Neuron (in vitro differentiated cells): ENCODE measurements around the gene ETFDH.
A peak's percentile ranks its signal among the peaks of the same experiment; 100 is the strongest.
"Not testable (repeated sequence)": the region's sequence is repeated elsewhere in the genome, so short reads cannot be mapped to it uniquely, and the experiment has no call there.

Experiments
- H2AFZ ChIP-seq: one replicate; pipeline ENCODE4 v1.6.1; 2013; ENCODE audit warnings: low read depth, mild to moderate bottlenecking, inconsistent platforms, low read length, moderate library complexity
- H3K27me3 ChIP-seq: one replicate; pipeline ENCODE4 v1.6.1; 2013; ENCODE audit warnings: low read length; ENCODE audit not compliant: insufficient read depth
- H3K36me3 ChIP-seq: one replicate; pipeline ENCODE4 v1.6.1; 2013; ENCODE audit warnings: low read length; ENCODE audit not compliant: insufficient read depth
- H3K4me1 ChIP-seq: one replicate; pipeline ENCODE4 v1.6.1; 2013; ENCODE audit warnings: low read length; ENCODE audit not compliant: insufficient read depth
- H3K4me3 ChIP-seq: 2 replicates; pipeline ENCODE4 v1.5.1; 2013; ENCODE audit warnings: mild to moderate bottlenecking, low read length, moderate library complexity
- H3K9me3 ChIP-seq: one replicate; pipeline ENCODE4 v1.6.1; 2013; ENCODE audit warnings: low read length

The ETFDH gene

DNA sequence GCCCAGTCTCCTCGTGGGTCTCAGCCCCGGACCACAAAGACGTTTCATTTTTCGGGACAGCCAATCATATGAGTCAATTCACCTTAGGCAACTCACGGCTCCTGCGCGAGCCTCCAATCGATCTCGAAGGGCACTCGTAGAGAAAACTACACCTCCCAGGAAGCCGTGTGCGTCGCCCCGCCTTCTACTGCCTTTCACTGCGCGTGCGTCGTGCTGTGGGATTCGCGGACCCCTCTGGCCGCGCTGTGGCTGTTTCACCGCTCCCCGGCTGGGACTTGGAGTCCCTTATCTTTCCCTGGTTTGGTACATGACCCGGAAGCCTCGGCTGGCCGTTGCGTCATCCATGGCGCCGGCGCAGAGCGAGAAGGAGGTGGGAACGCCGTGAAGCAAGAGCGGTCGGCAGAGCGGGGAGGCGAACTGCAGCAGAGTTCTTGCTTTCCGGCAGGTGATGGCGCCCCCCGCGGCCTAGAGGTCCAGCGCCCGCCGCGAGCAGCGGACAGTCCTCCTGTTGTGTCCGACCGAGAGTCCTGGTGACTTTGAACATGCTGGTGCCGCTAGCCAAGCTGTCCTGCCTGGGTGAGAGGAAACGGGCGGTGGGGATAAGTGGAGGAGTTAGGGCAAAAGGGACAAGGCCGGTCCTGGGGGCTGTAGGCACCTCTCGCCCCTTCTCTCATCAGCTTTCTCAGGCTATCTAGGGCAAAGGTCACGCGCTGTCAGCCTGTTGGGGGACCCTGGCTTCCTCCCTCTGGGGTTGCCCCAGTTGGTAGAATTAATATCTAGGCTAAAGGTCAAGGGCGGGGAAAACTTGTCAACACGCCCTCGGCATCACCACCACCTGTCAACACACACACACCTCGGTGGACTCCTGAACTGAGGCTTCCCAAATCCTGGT lies at the start of gene ETFDH:
Gene ETFDH, plus strand, starts transcription at position 382 of the 892 bp plus-strand sequence. Its CDS starts 161 bp downstream, at position 543.
- Histone ChIP-seq H2AFZ (peak within 1 kb of the TSS; percentile 56), H3K4me1 (peaks cover 7% of the 10 kb centered on the region), H3K4me3 (peak within 1 kb of the TSS; percentile 75), H3K27me3 (no peaks in the 10 kb centered on the region), H3K36me3 (peaks cover 9% of the 10 kb centered on the region), H3K9me3 (no peaks in the 10 kb centered on the region)

DNA sequence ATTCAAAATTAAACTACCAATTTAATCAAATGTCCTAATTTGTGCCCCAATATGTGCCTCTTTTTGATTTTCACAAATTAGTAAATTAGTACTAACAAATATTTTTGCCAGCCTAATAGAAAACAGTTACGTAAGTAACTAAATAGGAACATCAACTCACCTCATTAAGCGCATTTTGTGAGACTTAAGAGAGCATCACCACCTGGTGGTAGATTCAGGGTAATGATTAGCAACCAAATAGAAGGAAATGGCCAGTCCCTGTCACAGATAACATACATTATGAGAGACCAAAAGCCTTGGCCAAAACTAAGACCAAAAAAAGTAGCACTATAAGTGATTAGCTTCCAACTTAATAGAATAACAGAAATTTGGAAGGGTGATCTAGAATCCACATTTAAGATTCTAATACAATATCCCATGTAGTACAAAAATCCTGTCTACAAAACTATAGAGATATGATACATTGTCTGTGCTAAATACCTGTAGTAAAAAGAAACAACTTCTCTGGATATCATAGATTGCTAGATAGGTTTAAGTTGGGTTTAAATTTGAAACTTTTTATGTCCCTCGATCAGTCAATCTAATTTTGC lies 47.1 kb upstream of the ETFDH start:
- H3K27me3 ChIP-seq, result no peaks in the 10 kb centered on the region
- no peaks in the 10 kb centered on the region for H3K9me3 ChIP-seq
- H2AFZ ChIP-seq, result no peak overlapping the region

DNA sequence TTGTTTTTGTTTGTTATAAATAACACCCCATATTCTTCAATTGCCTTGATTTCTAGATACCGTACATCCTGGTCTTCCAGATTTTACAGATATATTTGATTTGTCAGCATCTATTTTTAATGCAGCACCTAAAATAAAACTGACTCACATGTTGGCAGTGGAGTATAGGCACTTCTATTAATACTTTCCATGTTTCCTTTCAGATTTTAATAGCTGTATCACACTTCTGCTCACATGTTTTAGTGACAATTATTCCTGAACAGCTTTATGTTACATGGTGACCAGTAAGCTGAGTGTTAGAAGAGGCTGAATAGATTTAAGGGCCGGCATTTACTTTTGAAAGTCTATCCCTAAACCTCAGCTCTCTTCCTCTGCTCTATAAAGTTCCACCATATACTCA lies 46.6 kb upstream of the ETFDH start:
- no peaks in the 10 kb centered on the region for H3K27me3 ChIP-seq
- no peaks in the 10 kb centered on the region for H3K36me3 ChIP-seq
- H2AFZ ChIP-seq, result no peak overlapping the region
- H3K9me3 ChIP-seq, result no peaks in the 10 kb centered on the region
- no peaks in the 10 kb centered on the region for H3K4me1 ChIP-seq
- no peak overlapping the region for H3K4me3 ChIP-seq

More for the DNA sequence above, 47.1 kb upstream of the ETFDH start:
- Histone ChIP-seq H3K36me3 (no peaks in the 10 kb centered on the region), H3K4me1 (no peaks in the 10 kb centered on the region), H3K4me3 (no peak overlapping the region)

DNA sequence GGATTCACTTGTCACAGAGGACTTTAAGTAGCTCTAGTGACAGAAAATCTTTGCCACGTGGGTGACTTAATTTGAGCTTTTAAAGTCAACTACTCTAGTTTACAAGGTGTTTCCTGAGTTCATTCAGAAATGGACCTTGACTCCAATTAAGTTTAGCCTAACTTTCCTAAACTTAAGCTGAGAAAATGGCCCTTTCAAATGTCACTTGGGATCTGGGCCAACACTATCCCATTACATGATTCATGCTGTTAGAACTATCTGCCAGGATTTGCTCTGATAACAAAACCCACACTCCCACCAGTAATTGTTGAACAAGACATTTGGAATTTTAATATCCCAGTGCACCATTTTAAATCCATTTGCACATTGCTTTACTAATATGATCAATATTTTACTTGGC lies 41.2 kb upstream of the ETFDH start:
- H3K27me3 ChIP-seq, result no peaks in the 10 kb centered on the region
- H3K4me3 ChIP-seq, result no peak overlapping the region
- H3K36me3 ChIP-seq, result no peaks in the 10 kb centered on the region
- no peaks in the 10 kb centered on the region for H3K4me1 ChIP-seq
- no peak overlapping the region for H2AFZ ChIP-seq
- H3K9me3 ChIP-seq, result no peaks in the 10 kb centered on the region

DNA sequence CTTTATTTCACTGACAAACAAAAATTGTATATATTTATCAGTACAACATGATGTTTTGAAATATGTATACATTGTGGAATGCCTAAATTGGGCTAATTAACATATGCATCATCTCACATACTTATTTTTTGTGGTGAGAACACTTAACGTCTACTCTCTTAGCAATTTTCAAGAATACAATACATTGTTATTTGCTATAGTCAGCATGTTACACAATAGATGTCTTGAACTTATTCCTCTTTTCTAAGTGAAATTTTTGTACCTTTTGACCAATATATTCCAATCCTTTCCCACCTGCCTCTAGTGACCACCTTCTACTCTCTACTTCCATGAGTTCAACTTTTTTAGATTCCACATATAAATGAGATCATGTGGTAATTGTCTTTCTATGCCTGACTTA lies 35.5 kb upstream of the ETFDH start:
- H3K4me3 ChIP-seq, result no peak overlapping the region
- no peaks in the 10 kb centered on the region for H3K9me3 ChIP-seq
- H3K36me3 ChIP-seq, result no peaks in the 10 kb centered on the region
- no peak overlapping the region for H2AFZ ChIP-seq
- no peaks in the 10 kb centered on the region for H3K27me3 ChIP-seq
- no peaks in the 10 kb centered on the region for H3K4me1 ChIP-seq

DNA sequence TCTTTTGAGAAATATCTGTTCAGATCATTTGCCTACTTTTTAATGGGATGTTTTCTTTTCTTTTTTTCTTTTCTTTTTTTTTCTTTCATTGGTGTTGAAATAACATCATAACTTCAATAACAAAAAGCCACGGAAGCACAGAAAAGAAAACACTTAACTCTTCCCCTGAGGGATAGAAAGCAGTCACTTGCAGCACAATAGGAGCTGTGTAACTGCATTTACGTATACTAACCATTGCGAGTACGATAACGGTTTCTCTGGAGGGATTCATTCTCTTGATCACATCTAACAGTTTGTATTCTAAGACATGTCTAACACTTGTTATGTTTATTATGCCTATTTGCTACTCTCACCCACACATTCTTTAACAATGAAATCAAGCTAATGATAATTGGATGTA lies 27.7 kb upstream of the ETFDH start:
- H3K4me1 ChIP-seq, result no peaks in the 10 kb centered on the region
- no peaks in the 10 kb centered on the region for H3K9me3 ChIP-seq
- no peak overlapping the region for H2AFZ ChIP-seq
- no peaks in the 10 kb centered on the region for H3K27me3 ChIP-seq
- no peak overlapping the region for H3K4me3 ChIP-seq
- no peaks in the 10 kb centered on the region for H3K36me3 ChIP-seq

DNA sequence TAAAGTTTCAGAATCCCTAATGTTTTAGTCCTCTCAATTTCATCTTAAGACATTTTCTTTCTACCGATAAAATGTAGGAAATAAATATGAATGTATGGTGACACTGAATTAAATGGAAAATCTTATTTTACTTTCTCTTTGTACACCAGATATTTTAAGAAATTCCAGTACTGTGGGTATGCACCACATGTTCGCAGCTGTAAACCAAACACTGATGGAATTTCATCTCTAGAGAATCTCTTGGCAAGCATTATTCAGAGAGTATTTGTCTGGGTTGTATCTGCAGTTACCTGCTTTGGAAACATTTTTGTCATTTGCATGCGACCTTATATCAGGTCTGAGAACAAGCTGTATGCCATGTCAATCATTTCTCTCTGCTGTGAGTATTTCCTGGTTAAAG lies 27.3 kb upstream of the ETFDH start:
- H3K4me1 ChIP-seq, result no peaks in the 10 kb centered on the region
- no peaks in the 10 kb centered on the region for H3K27me3 ChIP-seq
- no peak overlapping the region for H2AFZ ChIP-seq
- H3K4me3 ChIP-seq, result no peak overlapping the region
- H3K36me3 ChIP-seq, result no peaks in the 10 kb centered on the region
- H3K9me3 ChIP-seq, result no peaks in the 10 kb centered on the region

DNA sequence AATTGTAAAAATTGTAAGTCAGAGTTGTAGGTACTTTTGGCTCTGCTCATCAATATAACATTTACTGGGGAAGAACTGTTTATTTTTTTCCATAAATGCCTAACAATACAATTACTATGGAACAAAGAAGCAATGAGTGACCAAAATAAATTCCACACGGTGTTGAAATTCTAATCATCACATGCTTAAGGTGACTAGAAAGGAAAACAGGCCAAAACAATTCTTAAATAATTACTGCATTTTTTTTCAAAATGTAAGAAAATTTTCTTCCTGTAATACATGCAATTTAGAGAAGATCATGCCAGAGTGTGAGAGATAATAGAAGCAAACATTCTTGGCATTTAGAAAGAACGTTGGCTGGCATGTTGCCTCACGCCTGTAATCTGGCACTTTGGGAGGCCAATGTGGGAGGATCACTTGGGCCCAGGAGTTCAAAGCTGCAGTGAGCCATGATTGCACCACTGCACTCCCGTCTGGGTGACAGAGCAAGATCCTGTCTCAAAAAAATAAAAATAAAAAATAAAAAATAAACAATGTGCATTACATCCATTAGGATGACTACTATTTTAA lies 22.9 kb upstream of the ETFDH start:
- Histone ChIP-seq H3K36me3 (no peaks in the 10 kb centered on the region), H3K4me3 (no peak overlapping the region), H2AFZ (no peak overlapping the region), H3K27me3 (no peaks in the 10 kb centered on the region), H3K4me1 (no peaks in the 10 kb centered on the region), H3K9me3 (no peaks in the 10 kb centered on the region)

DNA sequence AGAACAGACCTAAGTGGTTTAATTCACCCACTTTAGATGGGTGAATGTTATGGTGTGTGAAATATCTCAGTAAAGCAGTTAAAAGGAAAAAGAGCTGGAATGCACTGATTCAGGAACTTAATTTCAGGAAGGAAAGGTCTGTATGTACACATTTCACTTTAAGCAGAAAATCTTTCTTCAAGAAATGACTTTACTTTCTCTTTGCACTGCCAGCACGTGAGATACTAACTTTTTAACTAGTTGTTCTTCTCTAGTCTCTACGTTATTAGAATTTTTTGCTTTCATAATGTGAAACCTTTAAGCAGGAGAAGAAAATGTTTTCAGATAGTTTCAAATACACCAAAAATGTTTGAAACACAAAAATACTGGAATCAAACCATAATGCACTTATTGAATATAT lies 19.2 kb upstream of the ETFDH start:
- Histone ChIP-seq H3K4me3 (no peak overlapping the region), H3K9me3 (no peaks in the 10 kb centered on the region), H2AFZ (peak overlapping the region; percentile 36), H3K4me1 (no peaks in the 10 kb centered on the region), H3K36me3 (no peaks in the 10 kb centered on the region), H3K27me3 (no peaks in the 10 kb centered on the region)

DNA sequence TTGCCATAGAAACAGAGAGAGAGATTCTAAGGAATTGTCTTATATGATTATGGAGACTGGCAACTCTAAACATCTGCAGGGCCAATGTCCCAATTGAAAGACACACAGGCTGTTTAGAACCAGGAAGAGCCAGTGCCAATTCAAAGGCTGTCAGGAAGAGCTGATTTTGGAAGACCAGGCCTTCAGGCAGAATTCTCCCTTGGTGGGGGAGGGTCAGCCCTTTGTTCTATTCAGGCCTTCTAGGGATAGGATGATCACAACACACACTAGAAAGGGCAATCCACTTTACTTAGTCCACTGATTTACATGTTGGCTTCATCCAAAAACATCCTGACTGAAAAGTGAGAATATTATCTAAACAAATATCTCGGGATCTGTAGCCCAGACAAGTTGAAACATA lies 15.7 kb upstream of the ETFDH start:
- Histone ChIP-seq H3K27me3 (no peaks in the 10 kb centered on the region), H3K4me3 (no peak overlapping the region), H3K36me3 (no peaks in the 10 kb centered on the region), H3K9me3 (no peaks in the 10 kb centered on the region), H2AFZ (no peak overlapping the region), H3K4me1 (no peaks in the 10 kb centered on the region)

DNA sequence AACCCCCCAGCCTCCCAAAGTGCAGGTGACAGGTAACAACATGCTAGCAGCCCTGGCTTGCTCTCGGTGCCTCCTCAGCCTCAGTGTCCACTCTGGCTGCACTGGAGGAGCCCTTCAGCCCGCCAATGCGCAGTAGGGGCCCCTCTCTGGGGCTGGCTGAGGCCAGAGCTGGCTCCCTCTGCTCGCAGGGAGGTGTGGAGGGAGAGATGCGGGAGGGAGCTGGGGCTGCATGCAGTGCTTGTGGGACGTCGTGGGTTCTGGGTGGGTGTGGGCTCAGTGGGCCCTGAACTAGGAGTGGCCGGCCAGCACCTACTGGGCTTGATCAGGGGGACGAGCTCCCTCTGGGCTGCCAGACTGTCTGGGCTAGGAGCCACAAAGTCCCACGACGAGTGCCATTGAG lies 14.8 kb upstream of the ETFDH start:
- Histone ChIP-seq H3K4me1 (no peaks in the 10 kb centered on the region), H3K27me3 (no peaks in the 10 kb centered on the region), H3K9me3 (no peaks in the 10 kb centered on the region), H2AFZ (no peak overlapping the region), H3K36me3 (no peaks in the 10 kb centered on the region), H3K4me3 (no peak overlapping the region)

DNA sequence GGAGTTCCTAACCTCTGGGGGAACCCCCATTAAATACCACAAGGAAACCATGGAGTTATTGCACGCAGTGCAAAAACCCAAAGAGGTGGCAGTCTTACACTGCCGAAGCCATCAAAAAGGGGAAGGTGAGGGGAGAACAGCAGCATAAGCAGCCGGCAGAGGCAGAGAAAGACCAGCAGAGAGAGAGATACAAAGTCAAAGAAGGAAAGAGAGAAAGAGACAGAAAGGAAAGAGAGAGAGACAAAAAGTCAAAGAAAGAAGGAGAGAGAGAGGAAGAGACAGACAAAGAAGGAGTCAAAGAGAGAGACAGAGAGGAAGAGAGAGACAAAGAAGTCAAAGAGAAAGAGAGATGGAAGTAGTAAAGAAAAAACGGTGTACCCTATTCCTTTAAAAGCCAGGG lies 8.8 kb upstream of the ETFDH start:
- H2AFZ ChIP-seq, H3K4me3 ChIP-seq, H3K9me3 ChIP-seq, H3K27me3 ChIP-seq, H3K4me1 ChIP-seq: not testable (repeated sequence)
- peaks cover 10% of the 10 kb centered on the region for H3K36me3 ChIP-seq

DNA sequence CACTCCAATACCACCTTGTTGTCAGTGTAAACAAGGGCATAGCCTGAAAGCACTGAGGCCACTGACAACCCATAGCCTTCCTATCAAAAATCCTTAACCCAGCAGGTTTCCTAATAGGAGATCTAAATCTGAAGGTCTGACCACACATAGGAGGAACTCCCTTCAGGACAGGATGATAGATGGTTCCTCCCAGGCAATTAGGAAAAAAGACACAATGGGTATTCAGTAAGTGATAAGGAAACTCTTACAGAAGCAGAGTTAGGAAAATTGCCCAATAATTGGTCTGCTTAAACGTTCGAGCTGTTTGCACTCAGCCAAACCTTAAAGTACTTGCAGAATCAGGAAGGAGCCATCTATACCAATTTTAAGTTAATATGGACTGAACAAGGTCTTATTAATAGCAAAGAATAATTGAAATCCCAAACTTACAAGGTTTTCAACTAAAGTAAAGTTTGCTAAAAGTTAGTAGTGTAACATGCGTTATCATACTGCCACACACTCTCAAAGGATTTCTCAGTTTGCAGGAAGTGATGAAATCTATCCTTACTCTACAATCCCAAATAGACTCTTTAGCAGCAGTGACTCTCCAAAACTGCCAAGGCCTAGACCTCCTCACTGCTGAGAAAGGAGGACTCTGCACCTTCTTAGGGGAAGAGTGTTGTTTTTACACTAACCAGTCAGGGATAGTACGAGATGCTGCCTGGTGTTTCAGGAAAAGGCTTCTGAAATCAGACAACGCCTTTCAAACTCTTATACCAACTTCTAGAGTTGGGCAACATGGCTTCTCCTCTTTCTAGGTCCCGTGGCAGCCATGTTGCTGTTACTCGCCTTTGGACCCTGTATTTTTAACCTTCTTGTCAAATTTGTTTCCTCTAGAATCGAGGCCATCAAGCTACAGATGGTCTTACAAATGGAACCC lies 8.1 kb upstream of the ETFDH start:
- H3K4me3 ChIP-seq, H3K27me3 ChIP-seq: not testable (repeated sequence)

More for the DNA sequence above, 8.1 kb upstream of the ETFDH start:
- not testable (repeated sequence) for H3K9me3 ChIP-seq, H2AFZ ChIP-seq, H3K4me1 ChIP-seq
- H3K36me3 ChIP-seq, result peaks cover 14% of the 10 kb centered on the region
